Breast epithelium (tissue), 3 donors: ENCODE results near the gene CCDC85A.

Experiments used
- CTCF ChIP-seq, 3 donors: fragments of 450-650 bp; IDR thresholded peaks; one replicate each; pipeline ENCODE4 v1.5.1; 2016 to 2017; ENCODE audit warnings: antibody characterized with exemption in 3 of 3, mild to moderate bottlenecking in 3 of 3, moderate library complexity in 3 of 3
- POLR2A ChIP-seq: fragments of 450-650 bp; IDR thresholded peaks from one replicate; pipeline ENCODE4 v1.6.1; 2016; ENCODE audit warnings: antibody characterized with exemption, mild to moderate bottlenecking, moderate library complexity

- TF ChIP-seq POLR2A = no peak
- TF ChIP-seq CTCF (IDR thresholded peaks at IDR 0.05) = no peak
Observed at GRCh38 chr2:56369316-56369715, 185.5 kb downstream of the CCDC85A start.
